GM18858 (cell line): ENCODE data around the gene XKRX.

Experiments used
- ATAC-seq: cut with Tn5 transposase; IDR thresholded peaks from one replicate; pipeline ENCODE4 v1.9.1; 2021; ENCODE audit not compliant: unreplicated experiment

XKRX gene

GRCh38 chrX:100895365-100896075 is 33.2 kb downstream of the XKRX start:
- no peak for ATAC-seq

DNA sequence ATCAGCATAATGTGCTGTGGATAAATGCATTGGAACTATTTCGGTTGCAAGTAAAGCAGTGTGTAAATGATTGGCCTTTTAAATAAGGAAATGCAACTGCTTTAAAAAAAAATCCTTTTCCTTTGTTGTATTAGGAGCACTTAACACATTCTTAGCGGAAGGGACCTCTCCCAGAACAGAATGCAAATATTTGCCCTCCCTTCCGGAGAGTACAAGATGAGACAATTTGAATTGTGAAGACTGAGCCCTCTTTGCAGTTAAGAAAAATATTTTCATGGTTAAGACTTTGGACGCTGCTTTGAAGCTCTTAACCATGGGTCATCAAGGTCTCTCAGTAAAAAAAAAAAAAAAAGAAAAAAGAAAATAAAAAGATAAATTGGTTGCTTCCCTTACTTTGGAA is 45.1 kb downstream of the XKRX start:
- ATAC-seq: no peak

GRCh38 chrX:100880368-100880767 is 48.3 kb downstream of the XKRX start:
- ATAC-seq: no peak

- no peak for ATAC-seq
Measured at GRCh38 chrX:100874325-100874724, 54.4 kb downstream of the XKRX start, which contains the start of gene NOX1. Gene NOX1 (minus strand): TSS chrX:100874359. CDS start chrX:100874139, 220 bp downstream.

DNA sequence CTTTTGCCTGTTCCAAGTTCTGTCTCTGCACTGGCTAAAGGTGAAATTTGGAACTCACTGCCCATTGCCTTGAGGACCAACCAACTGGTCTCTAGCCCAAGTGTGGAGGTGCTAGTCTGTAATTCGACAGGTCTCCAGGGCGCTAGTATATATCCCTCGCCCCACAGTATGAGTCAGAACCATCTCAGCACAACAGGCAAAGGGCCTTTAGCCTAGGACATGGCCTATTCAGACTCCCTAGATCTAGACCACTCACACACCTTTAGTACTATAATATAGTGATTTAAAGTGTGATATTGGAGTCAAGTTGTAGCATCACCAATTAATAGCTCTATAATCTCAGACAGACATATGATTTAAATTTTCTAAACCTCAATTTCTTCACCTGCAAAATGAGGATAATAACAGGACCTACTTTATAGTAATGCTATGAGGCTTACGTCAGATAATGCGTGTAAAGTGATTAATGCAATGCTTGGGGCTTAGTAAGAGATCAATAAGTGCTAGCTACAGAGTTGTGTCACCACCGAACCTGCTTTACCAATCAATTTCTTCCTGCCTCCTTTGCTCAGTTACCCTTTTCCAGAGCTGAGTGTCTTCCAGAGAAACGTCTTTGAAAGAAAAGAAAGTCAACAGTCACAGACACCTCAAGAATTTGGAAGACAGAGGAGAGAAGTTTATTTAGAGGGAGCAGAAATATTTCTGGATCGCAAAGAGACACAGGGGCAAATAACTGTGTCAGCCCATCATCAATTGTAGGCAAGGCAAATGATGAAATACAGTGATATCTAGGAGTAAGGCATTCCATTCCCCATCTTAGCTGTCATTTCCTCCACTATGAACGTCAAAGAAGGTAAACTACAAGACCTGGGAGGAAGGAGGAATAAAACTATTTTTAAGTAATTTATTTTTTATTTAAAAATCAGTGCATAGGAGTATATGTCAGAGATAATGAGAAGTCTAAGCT is 56.8 kb downstream of the XKRX start:
- no peak for ATAC-seq

- ATAC-seq: no peak
Measured at GRCh38 chrX:100870527-100870926, 58.2 kb downstream of the XKRX start.

- no peak for ATAC-seq
Measured at GRCh38 chrX:100868273-100868672, 60.4 kb downstream of the XKRX start.

- no peak for ATAC-seq
Measured at GRCh38 chrX:100864657-100865391, 63.9 kb downstream of the XKRX start.
